ENCODE measurements around the gene SPATA31C1. TPM values are rescaled to one million over a fixed set of nuclear protein-coding genes. Genes with fewer than 3 reads are reported as not detected.

The SPATA31C1 gene
- total and polyA plus RNA-seq, 2 donors (not counting 1 experiment from before 2014, with no cell fraction given): not detected

DNA sequence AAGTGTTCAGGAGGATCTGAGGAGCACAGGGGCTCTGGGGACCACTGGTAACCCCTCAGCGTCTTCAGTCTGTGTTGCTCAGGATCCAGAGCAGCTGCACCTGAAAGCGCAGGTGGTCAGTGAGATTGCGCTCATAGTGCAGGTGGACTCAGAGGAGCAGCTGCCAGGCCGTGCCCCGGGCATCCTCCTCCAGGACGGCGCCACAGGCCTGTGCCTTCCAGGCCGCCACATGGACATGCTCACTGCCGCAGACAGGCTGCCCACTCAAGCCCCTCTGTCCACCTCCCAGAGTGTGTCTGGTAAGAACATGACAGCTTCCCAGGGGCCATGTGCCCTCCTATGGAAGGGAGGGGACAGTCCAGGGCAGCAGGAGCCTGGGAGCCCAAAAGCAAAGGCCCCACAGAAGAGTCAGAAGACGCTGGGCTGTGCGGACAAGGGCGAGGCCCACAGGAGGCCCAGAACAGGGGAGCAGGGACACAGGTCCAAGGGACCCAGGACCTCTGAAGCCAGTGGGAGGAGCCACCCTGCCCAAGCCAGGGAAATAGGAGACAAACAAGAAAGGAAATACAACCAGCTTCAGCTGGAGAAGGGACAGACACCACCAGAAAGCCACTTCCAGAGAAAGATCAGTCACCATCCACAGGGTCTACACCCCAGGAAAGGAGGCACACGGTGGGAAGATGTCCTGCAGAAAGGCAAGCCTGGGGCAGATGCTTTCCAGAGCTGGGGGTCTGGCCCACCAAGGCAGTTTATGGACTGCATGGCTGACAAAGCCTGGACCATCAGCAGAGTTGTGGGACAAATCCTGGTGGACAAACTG, 29.9 kb upstream of the SPATA31C1 start:
- intact Hi-C loops (cut with micrococcal nuclease): no loop called here
- Mint-ChIP-seq H3K4me3 (no peak overlapping the region), H3K27ac (no peak overlapping the region), H3K9me3 (ENCODE audit: insufficient read depth) (no peaks in the 10 kb centered on the region), H3K27me3 (no peaks in the 10 kb centered on the region), H3K4me1 (no peaks in the 10 kb centered on the region)
- Histone ChIP-seq H3K9ac (ENCODE audit: low read length) (no peak overlapping the region), H2AFZ (ENCODE audit: insufficient read depth, low read depth, low read length, poor library complexity, severe bottlenecking) (no peak overlapping the region), H4K20me1 (ENCODE audit: control insufficient read depth, insufficient read depth, low read length, poor library complexity, severe bottlenecking) (no peaks in the 10 kb centered on the region), H3K36me3 (replicated peaks in 1 of 2; ENCODE audit: control extremely low read depth in 1 of 2, control insufficient read depth in 1 of 2, extremely low read depth in 1 of 2, insufficient read depth in 2 of 2, low read length in 1 of 2) (no peaks in the 10 kb centered on the region), H3K4me1 (ENCODE audit: control insufficient read depth in 2 of 2, insufficient read depth in 2 of 2, low read length in 2 of 2) (no peaks in the 10 kb centered on the region), H3K79me2 (ENCODE audit: control insufficient read depth, insufficient read depth, low read length) (no peaks in the 10 kb centered on the region), H3K4me2 (replicated peaks; ENCODE audit: low read depth, low read length, poor library complexity, severe bottlenecking) (no peak overlapping the region), H3K9me3 (ENCODE audit: control extremely low read depth in 1 of 3, control insufficient read depth in 2 of 3, insufficient read depth in 1 of 3, low read length in 2 of 3) (no peaks in the 10 kb centered on the region), H3K4me3 (ENCODE audit: control extremely low read depth in 1 of 5, extremely low read depth in 1 of 5, insufficient read depth in 1 of 5, low read depth in 2 of 5, low read length in 4 of 5) (no peak overlapping the region), H3K27ac (ENCODE audit: low read length in 2 of 2) (no peak overlapping the region), H3K27me3 (replicated peaks in 1 of 4; ENCODE audit: control extremely low read depth in 1 of 4, control insufficient read depth in 3 of 4, insufficient read depth in 4 of 4, low read length in 3 of 4) (no peaks in the 10 kb centered on the region)
- DNase-seq: no peak
- TF ChIP-seq EZH2 (IDR thresholded peaks at IDR 0.05; ENCODE audit: borderline replicate concordance, insufficient read depth, low read depth, low read length, poor library complexity, severe bottlenecking): no peak
- TF ChIP-seq, protein P1, sequence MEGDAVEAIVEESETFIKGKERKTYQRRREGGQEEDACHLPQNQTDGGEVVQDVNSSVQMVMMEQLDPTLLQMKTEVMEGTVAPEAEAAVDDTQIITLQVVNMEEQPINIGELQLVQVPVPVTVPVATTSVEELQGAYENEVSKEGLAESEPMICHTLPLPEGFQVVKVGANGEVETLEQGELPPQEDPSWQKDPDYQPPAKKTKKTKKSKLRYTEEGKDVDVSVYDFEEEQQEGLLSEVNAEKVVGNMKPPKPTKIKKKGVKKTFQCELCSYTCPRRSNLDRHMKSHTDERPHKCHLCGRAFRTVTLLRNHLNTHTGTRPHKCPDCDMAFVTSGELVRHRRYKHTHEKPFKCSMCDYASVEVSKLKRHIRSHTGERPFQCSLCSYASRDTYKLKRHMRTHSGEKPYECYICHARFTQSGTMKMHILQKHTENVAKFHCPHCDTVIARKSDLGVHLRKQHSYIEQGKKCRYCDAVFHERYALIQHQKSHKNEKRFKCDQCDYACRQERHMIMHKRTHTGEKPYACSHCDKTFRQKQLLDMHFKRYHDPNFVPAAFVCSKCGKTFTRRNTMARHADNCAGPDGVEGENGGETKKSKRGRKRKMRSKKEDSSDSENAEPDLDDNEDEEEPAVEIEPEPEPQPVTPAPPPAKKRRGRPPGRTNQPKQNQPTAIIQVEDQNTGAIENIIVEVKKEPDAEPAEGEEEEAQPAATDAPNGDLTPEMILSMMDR (IDR thresholded peaks at IDR 0.05): no peak
- ATAC-seq (ENCODE audit: low read depth): no peak
- WGBS (ENCODE audit: insufficient coverage): 93% methylated on average over 11 of the region's 13 CpGs
- ChIA-PET CTCF (no interaction called here), POLR2A (no interaction called here)

DNA sequence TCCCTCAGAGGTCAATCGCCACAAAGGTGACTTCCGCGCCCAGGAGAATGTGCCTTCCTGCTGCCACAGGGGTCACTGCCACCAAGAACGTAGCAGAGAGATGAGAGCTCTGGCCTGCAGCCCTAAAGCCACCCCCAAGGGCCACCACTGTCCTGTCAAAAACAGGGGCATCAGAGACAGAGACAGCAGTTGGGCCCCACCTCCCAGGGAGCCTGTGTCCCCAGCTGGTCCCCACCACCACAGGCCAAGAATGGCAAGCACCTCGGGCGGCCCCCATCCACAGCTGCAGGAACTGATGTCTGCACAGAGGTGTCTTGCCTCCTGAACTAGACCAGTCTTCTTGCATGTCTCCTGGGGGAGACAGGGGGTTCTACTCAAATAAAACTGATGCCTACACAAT, 29.3 kb upstream of the SPATA31C1 start:
- no peak overlapping the region for H3K27ac Mint-ChIP-seq
- Histone ChIP-seq H3K4me1 (ENCODE audit: control insufficient read depth in 2 of 2, insufficient read depth in 2 of 2, low read length in 2 of 2) (no peaks in the 10 kb centered on the region), H2AFZ (ENCODE audit: insufficient read depth, low read depth, low read length, poor library complexity, severe bottlenecking) (no peak overlapping the region), H3K4me3 (ENCODE audit: control extremely low read depth in 1 of 5, extremely low read depth in 1 of 5, insufficient read depth in 1 of 5, low read depth in 2 of 5, low read length in 4 of 5) (no peak overlapping the region), H3K4me2 (replicated peaks; ENCODE audit: low read depth, low read length, poor library complexity, severe bottlenecking) (no peak overlapping the region), H3K27ac (ENCODE audit: low read length in 2 of 2) (no peak overlapping the region), H3K9me3 (ENCODE audit: control extremely low read depth in 1 of 3, control insufficient read depth in 2 of 3, insufficient read depth in 1 of 3, low read length in 2 of 3) (no peaks in the 10 kb centered on the region), H3K36me3 (replicated peaks in 1 of 2; ENCODE audit: control extremely low read depth in 1 of 2, control insufficient read depth in 1 of 2, extremely low read depth in 1 of 2, insufficient read depth in 2 of 2, low read length in 1 of 2) (no peaks in the 10 kb centered on the region), H4K20me1 (ENCODE audit: control insufficient read depth, insufficient read depth, low read length, poor library complexity, severe bottlenecking) (no peaks in the 10 kb centered on the region), H3K27me3 (replicated peaks in 1 of 4; ENCODE audit: control extremely low read depth in 1 of 4, control insufficient read depth in 3 of 4, insufficient read depth in 4 of 4, low read length in 3 of 4) (no peaks in the 10 kb centered on the region), H3K9ac (ENCODE audit: low read length) (no peak overlapping the region), H3K79me2 (ENCODE audit: control insufficient read depth, insufficient read depth, low read length) (no peaks in the 10 kb centered on the region)
- WGBS (ENCODE audit: insufficient coverage): 78% methylated on average over 6 of the region's 6 CpGs
- POLR2A ChIA-PET: no interaction called here
- no peaks in the 10 kb centered on the region for H3K4me1 Mint-ChIP-seq
- no peaks in the 10 kb centered on the region for H3K27me3 Mint-ChIP-seq
- intact Hi-C loops (cut with micrococcal nuclease): no loop called here
- H3K4me3 Mint-ChIP-seq: no peak overlapping the region
- ATAC-seq (ENCODE audit: low read depth): no peak
- TF ChIP-seq, protein P1 (IDR thresholded peaks at IDR 0.05): no peak
- CTCF ChIA-PET: no interaction called here
- no peaks in the 10 kb centered on the region for H3K9me3 Mint-ChIP-seq (ENCODE audit: insufficient read depth)
- no peak for DNase-seq
